K562 (cell line): ENCODE results near the gene FBL. TPM values are rescaled to one million over a fixed set of nuclear protein-coding genes. Genes with fewer than 3 reads are reported as not detected.

ENCODE experiments used
- ATAC-seq: fragments of 200-7000 bp; cut with Tn5 transposase; 3 replicates; pipeline ENCODE4 v1.9.1; 2020; ENCODE audit warnings: moderate library complexity
- BruUV-seq: library from RNA; stranded (reverse); fragments of 400-500 nt; replicated peaks from 2 replicates; lab custom pipeline; 2021; lab: Mats Ljungman, UMichigan
- CTCF ChIA-PET: fragments of 300-600 bp; formaldehyde crosslinking; extraction: SDS; loops from one replicate; lab custom pipeline; 2021; ENCODE audit warnings: low intra/inter-chr PET ratio; lab: Yijun Ruan, JAX
- POLR2A ChIA-PET: fragments of 300-600, 350-650 bp; sonication (Branson Sonifier 250); formaldehyde crosslinking; extraction: SDS; loops from one replicate; lab custom pipeline; 2021; ENCODE audit warnings: antibody characterized with exemption, inconsistent platforms; lab: Yijun Ruan, JAX
- DNase-seq, 4 experiments: peaks; one replicate each; pipeline versions ENCODE4 v3.0.0 to v3.0.0-alpha.2; 2011 to 2018; ENCODE audit warnings: low spot score in 3 of 4, mixed read lengths in 3 of 4; ENCODE audit errors: extremely low read depth in 1 of 4
- FAIRE-seq: peaks from 2 replicates; lab custom pipeline; 2011; peaks lifted over from hg19 to GRCh38; lab: Jason Lieb, UNC
- H2AFZ ChIP-seq: 2 replicates; pipeline ENCODE4 v1.6.0; 2011; ENCODE audit warnings: low read depth, low read length, control low read depth, inconsistent platforms
- H3K27ac ChIP-seq: fragments of 200-600 bp; 3 replicates; pipeline ENCODE4 v1.8.0; 2011; ENCODE audit warnings: low read depth, mild to moderate bottlenecking, control low read depth, inconsistent platforms, low read length, moderate library complexity, mixed read lengths; ENCODE audit errors: extremely low read depth
- H3K27me3 ChIP-seq, 2 experiments: fragments of 300-600 bp in 1 of 2; 2 replicates in 1 of 2; 3 replicates in 1 of 2; pipeline versions ENCODE4 v1.6.0 to v1.8.0; 2011; ENCODE audit warnings: inconsistent platforms in 2 of 2, low read length in 2 of 2, mild to moderate bottlenecking in 1 of 2, mixed read lengths in 1 of 2, moderate library complexity in 1 of 2; ENCODE audit not compliant: control insufficient read depth in 2 of 2, insufficient read depth in 2 of 2
- H3K36me3 ChIP-seq: fragments of 300-600 bp; 3 replicates; pipeline ENCODE4 v1.8.0; 2011; ENCODE audit warnings: mild to moderate bottlenecking, low read length, inconsistent platforms; ENCODE audit not compliant: control insufficient read depth, insufficient read depth
- H3K4me1 ChIP-seq, 2 experiments: fragments of 200-600 bp in 1 of 2; replicated peaks in 1 of 2; 2 replicates in 1 of 2; 3 replicates in 1 of 2; pipeline versions ENCODE4 v1.5.1 to v1.8.0; 2011; ENCODE audit warnings: inconsistent platforms in 2 of 2, low read length in 2 of 2, mild to moderate bottlenecking in 1 of 2, mixed read lengths in 1 of 2, moderate library complexity in 1 of 2; ENCODE audit not compliant: control insufficient read depth in 2 of 2, insufficient read depth in 2 of 2
- H3K4me2 ChIP-seq: 2 replicates; pipeline ENCODE4 v1.6.1; 2011; ENCODE audit warnings: low read length, control low read depth, inconsistent platforms, mixed read lengths; ENCODE audit not compliant: insufficient read depth
- H3K4me3 ChIP-seq: fragments of 200-600 bp; sonication (generic), shearing (Covaris generic); 2 replicates; pipeline ENCODE4 v1.5.1; 2016; ENCODE audit warnings: control low read depth, inconsistent platforms
- H3K79me2 ChIP-seq: fragments of 200-600 bp; 3 replicates; pipeline ENCODE4 v1.8.0; 2011; ENCODE audit warnings: low read length, inconsistent platforms; ENCODE audit not compliant: control insufficient read depth, insufficient read depth
- H3K9ac ChIP-seq, 2 experiments: 2 replicates each; pipeline versions ENCODE4 v1.6.0 to v1.6.1; 2011; ENCODE audit warnings: low read depth in 2 of 2, low read length in 2 of 2, control low read depth in 1 of 2, inconsistent platforms in 1 of 2, mild to moderate bottlenecking in 1 of 2, mixed read lengths in 1 of 2; ENCODE audit not compliant: insufficient read depth in 1 of 2
- H3K9me1 ChIP-seq: one replicate; pipeline ENCODE4 v1.6.0; 2011; ENCODE audit warnings: inconsistent platforms, mild to moderate bottlenecking, low read length, moderate library complexity; ENCODE audit not compliant: control insufficient read depth, insufficient read depth
- H3K9me3 ChIP-seq: replicated peaks from 2 replicates; pipeline ENCODE4 v1.5.1; 2011; ENCODE audit warnings: low read depth, low read length, inconsistent platforms; ENCODE audit not compliant: control insufficient read depth, insufficient read depth
- H4K20me1 ChIP-seq: replicated peaks from 2 replicates; pipeline ENCODE4 v1.6.1; 2011; ENCODE audit warnings: low read length, inconsistent platforms, mixed read lengths; ENCODE audit not compliant: control insufficient read depth, insufficient read depth
- BRF1 ChIP-seq: IDR thresholded peaks from 3 replicates; pipeline ENCODE4 v1.6.1; 2011; ENCODE audit warnings: borderline replicate concordance, mild to moderate bottlenecking; ENCODE audit not compliant: insufficient read length; ENCODE audit errors: extremely low read depth
- CBFA2T2 ChIP-seq: fragments of 450-650 bp; conservative IDR thresholded peaks from 2 replicates; pipeline ENCODE4 v1.6.1; 2017; ENCODE audit warnings: mild to moderate bottlenecking
- GATAD2A ChIP-seq: fragments of 450-650 bp; IDR thresholded peaks from 2 replicates; pipeline ENCODE4 v1.6.1; 2017
- MITF ChIP-seq: IDR thresholded peaks from 2 replicates; pipeline ENCODE4 v1.6.1; 2014; ENCODE audit warnings: antibody characterized with exemption
- NFIC ChIP-seq: fragments of 450-650 bp; IDR thresholded peaks from 2 replicates; pipeline ENCODE4 v1.6.1; 2017; ENCODE audit warnings: mild to moderate bottlenecking, inconsistent platforms
- RCOR1 ChIP-seq, 2 experiments: IDR thresholded peaks; 2 replicates each; pipeline ENCODE4 v1.6.1; 2012; ENCODE audit warnings: low read depth in 2 of 2, low read length in 2 of 2, borderline replicate concordance in 1 of 2, improper control_type of control experiment in 1 of 2
- SRF ChIP-seq, 2 experiments: fragments of 250-450, 450-650 bp in 1 of 2; sonication (Bioruptor Pico) in 1 of 2; sonication (generic) in 1 of 2; formaldehyde crosslinking; IDR thresholded peaks; 2 replicates each; pipeline versions ENCODE4 v1.5.0 to v1.5.1; 2020 to 2022; ENCODE audit warnings: mild to moderate bottlenecking in 1 of 2, missing genetic modification reagents in 1 of 2
- SUPT5H ChIP-seq: fragments of 450-650 bp; IDR thresholded peaks from 2 replicates; pipeline ENCODE4 v1.6.1; 2016
- ZFP30 ChIP-seq: fragments of 250-450 bp; sonication (Bioruptor Pico); IDR thresholded peaks from 2 replicates; pipeline ENCODE4 v1.8.0; 2022; ENCODE audit warnings: moderate library complexity, mild to moderate bottlenecking, inconsistent platforms, borderline replicate concordance
- ZNF140 ChIP-seq: fragments of 250-450 bp; sonication (Bioruptor Pico); IDR thresholded peaks from 2 replicates; pipeline ENCODE4 v1.8.0; 2021; ENCODE audit warnings: moderate library complexity, mild to moderate bottlenecking, inconsistent platforms
- ZNF175 ChIP-seq: fragments of 200-800 bp; sonication (Bioruptor generic); IDR thresholded peaks from 2 replicates; pipeline ENCODE4 v1.6.1; 2016; ENCODE audit warnings: low read depth, mild to moderate bottlenecking, missing genetic modification characterization, missing compliant biosample characterization
- ZNF740 ChIP-seq, 3 experiments: fragments of 200-800 bp in 1 of 3; sonication (Bioruptor generic) in 1 of 3; sonication (generic) in 1 of 3; formaldehyde crosslinking in 1 of 3; IDR thresholded peaks; 2 replicates each; pipeline versions ENCODE4 v1.6.1 to v1.8.0; 2016 to 2022; ENCODE audit warnings: mild to moderate bottlenecking in 2 of 3, missing compliant biosample characterization in 2 of 3, missing genetic modification characterization in 2 of 3, missing genetic modification reagents in 1 of 3
- WGBS: fragments of 100-300 bp; shearing (Covaris generic); methylation state at CpG from one replicate; pipeline ENCODE4 v1.1.6; 2016; ENCODE audit warnings: low coverage, mixed read lengths; ENCODE audit not compliant: insufficient coverage; ENCODE audit errors: missing lambda C conversion rate; 5-methylcytosine and 5-hydroxymethylcytosine counted together
- in situ Hi-C: fragments of 300-500 bp; cut with MboI; formaldehyde crosslinking; loops from 4 replicates; pipeline ENCODE4 v1.15.0; 2018; ENCODE audit warnings: inconsistent platforms, mixed read lengths
- intact Hi-C: fragments of 100-400 bp; cut with micrococcal nuclease; formaldehyde crosslinking; loops from 2 replicates; pipeline ENCODE4 v1.14.2; 2022
- polyA plus RNA-seq, 8 experiments: library from polyadenylated mRNA; depleted of rRNA in 4 of 8; stranded (reverse) in 5 of 8; unstranded in 3 of 8; fragments of >200 nt; fragmentation: Nextera tagmentation in 2 of 8; fragmentation: Illumina TruSeq in 1 of 8; extraction: Ambion mirVana in 2 of 8; extraction: Trizol in 1 of 8; gene quantifications; 2 replicates each; pipeline versions ENCODE4 v1.2.1 to v1.2.3, GENCODE V29; 2011 to 2014; ENCODE audit warnings: inconsistent platforms in 1 of 8, missing spikeins in 1 of 8
- total RNA-seq, 7 experiments: library from RNA; depleted of rRNA in 6 of 7; stranded (reverse); fragments of >200 nt in 6 of 7; fragmentation: Illumina TruSeq in 2 of 7; extraction: Trizol in 2 of 7; gene quantifications; 2 replicates each; pipeline versions ENCODE4 v1.2.1 to v1.2.3, GENCODE V29; 2011 to 2021; ENCODE audit warnings: low replicate concordance in 1 of 7
- TF ChIP-seq, protein P1 (sequence below): fragments of 250-450 bp; sonication (Bioruptor Pico); IDR thresholded peaks from 2 replicates; pipeline ENCODE4 v1.5.0; 2021; ENCODE audit warnings: mild to moderate bottlenecking, borderline replicate concordance

FBL gene
- total and polyA plus RNA-seq, 9 of the 15 experiments (the other 6 are each of a cell fraction or from before 2014, with no cell fraction given): 201 to 1,696 (median 696) TPM

DNA sequence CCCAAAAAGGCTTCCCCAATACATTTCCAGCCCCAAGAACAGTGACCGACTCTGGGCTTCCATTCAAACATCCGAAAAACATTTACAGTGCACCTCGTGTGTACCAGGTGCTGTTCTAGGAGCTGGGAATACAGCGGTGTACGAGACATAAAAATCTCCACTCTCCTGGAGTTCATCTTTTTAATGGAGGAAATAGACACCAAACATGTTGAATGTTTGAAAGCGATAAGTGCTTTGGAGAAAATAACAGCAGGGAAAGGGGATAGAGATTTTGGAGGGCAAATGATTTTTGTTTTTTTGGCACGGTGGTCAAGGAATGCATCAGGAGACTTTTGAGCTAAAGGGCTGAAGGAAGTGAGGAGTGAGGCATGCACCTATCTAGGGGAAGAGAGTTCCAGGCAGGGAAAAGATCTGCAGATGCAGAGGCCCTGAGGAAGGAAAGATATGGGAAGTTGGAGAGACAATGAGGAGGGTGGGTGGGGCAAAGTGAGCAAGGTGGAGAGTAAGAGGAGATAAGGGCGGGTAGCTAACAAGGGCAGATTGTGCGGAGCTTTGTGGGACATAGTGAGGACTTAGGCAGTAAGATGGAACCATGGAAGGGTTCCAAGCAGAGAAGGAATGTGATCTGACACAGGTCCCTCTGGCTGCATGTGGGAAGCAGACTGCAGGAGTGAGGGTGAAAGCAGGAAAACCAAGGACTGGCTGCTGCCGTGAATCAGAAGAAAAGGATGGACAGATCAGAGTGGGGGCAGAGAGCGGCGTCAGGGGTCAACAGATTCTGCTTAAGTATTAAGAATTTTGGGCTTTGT lies 703 bp upstream of the FBL start:
- Histone ChIP-seq H2AFZ (peak overlapping the region; percentile 84), H3K9ac (peak overlapping the region; percentile 93 to 96; a peak in 3 of 4 replicates), H3K9me1 (no peaks in the 10 kb centered on the region), H3K36me3 (peaks cover 16% of the 10 kb centered on the region; the same call in 1 of the 3 replicates), H3K9me3 (no peaks in the 10 kb centered on the region), H3K27me3 (no peaks in the 10 kb centered on the region), H3K27ac (peak overlapping the region; percentile 79), H3K79me2 (peaks cover 46% of the 10 kb centered on the region), H3K4me3 (peak overlapping the region; percentile 86), H3K4me1 (peaks cover 20 to 35% of the 10 kb centered on the region in 2 experiments; a peak in 4 of 5 replicates), H3K4me2 (peak overlapping the region; percentile 96), H4K20me1 (peaks cover 31% of the 10 kb centered on the region)
- peak; percentile 60 for ATAC-seq
- WGBS: 19% methylated on average over 12 of the region's 12 CpGs
- POLR2A ChIA-PET: interaction anchor here (0.6 to 1.4 kb wide), 2 partner anchors 8 to 78 kb away, joined by 3 read pairs; no protein-coding TSS in a partner anchor
- peak; percentile 88 for FAIRE-seq
- in situ Hi-C loops: no loop called here
- intact Hi-C loops: loop anchor here (2.0 kb wide), 1 partner anchor 80 kb away; no protein-coding TSS in a partner anchor
- DNase-seq: peak; percentile 39 to 91 (median 58)
- CTCF ChIA-PET: no interaction called here
- BruUV-seq: TSS peak; percentile 92
- TF ChIP-seq GATAD2A (peak; percentile 89), BRF1 (no peak), ZNF140 (CRISPR knock-in tag) (no peak), ZFP30 (CRISPR knock-in tag) (no peak), ZNF740 (CRISPR knock-in tag; IDR thresholded peaks at IDR 0.05) (no peak), ZNF740 (tag; IDR thresholded peaks at IDR 0.05) (no peak), MITF (no peak), CBFA2T2 (peak; percentile 91), SUPT5H (no peak), SRF (CRISPR knock-in tag; IDR thresholded peaks at IDR 0.05) (no peak), ZNF175 (no peak), RCOR1 (IDR thresholded peaks at IDR 0.05; ENCODE audit: borderline replicate concordance in 1 of 2, low read depth in 2 of 2, low read length in 2 of 2) (0 out of 4 replicates have a peak, but pooled peaks of 1 of the 2 experiments have one; percentile 24), NFIC (peak; percentile 73)
- TF ChIP-seq, protein P1, sequence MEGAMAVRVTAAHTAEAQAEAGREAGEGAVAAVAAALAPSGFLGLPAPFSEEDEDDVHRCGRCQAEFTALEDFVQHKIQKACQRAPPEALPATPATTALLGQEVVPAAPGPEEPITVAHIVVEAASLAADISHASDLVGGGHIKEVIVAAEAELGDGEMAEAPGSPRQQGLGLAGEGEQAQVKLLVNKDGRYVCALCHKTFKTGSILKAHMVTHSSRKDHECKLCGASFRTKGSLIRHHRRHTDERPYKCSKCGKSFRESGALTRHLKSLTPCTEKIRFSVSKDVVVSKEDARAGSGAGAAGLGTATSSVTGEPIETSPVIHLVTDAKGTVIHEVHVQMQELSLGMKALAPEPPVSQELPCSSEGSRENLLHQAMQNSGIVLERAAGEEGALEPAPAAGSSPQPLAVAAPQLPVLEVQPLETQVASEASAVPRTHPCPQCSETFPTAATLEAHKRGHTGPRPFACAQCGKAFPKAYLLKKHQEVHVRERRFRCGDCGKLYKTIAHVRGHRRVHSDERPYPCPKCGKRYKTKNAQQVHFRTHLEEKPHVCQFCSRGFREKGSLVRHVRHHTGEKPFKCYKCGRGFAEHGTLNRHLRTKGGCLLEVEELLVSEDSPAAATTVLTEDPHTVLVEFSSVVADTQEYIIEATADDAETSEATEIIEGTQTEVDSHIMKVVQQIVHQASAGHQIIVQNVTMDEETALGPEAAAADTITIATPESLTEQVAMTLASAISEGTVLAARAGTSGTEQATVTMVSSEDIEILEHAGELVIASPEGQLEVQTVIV (CRISPR knock-in tag): no peak
